ENCODE data around the gene MAGI1.
"Not testable (repeated sequence)": the region's sequence is repeated elsewhere in the genome, so short reads cannot be mapped to it uniquely, and the experiment has no call there.

Gene MAGI1

GRCh38 chr3:66037986-66038369 is 740 bp downstream of the MAGI1 start:
- no peak for DNase-seq

- no peak for DNase-seq
Observed at GRCh38 chr3:66037330-66037985, 1.3 kb downstream of the MAGI1 start.

- DNase-seq: no peak
Observed at GRCh38 chr3:66036586-66037148, 2.1 kb downstream of the MAGI1 start.

GRCh38 chr3:66035763-66036477 is 2.8 kb downstream of the MAGI1 start:
- no peak for DNase-seq

- DNase-seq: no peak
Observed at GRCh38 chr3:66033241-66034138, 5.2 kb downstream of the MAGI1 start.

GRCh38 chr3:66031102-66031698 is 7.5 kb downstream of the MAGI1 start:
- DNase-seq: no peak

- no peak for DNase-seq
Observed at GRCh38 chr3:66029443-66029842, 9.3 kb downstream of the MAGI1 start.

- no peak for DNase-seq
Observed at GRCh38 chr3:66029014-66029413, 9.7 kb downstream of the MAGI1 start.

GRCh38 chr3:66028457-66028856 is 10.3 kb downstream of the MAGI1 start:
- DNase-seq: no peak

- DNase-seq: not testable (repeated sequence)
Observed at GRCh38 chr3:66027099-66027498, 11.6 kb downstream of the MAGI1 start.

- no peak for DNase-seq
Observed at GRCh38 chr3:66023738-66024385, 14.9 kb downstream of the MAGI1 start.

GRCh38 chr3:66023229-66023628 is 15.5 kb downstream of the MAGI1 start:
- DNase-seq: no peak

GRCh38 chr3:66021731-66022131 is 17.0 kb downstream of the MAGI1 start:
- DNase-seq: no peak

GRCh38 chr3:66019896-66020295 is 18.8 kb downstream of the MAGI1 start:
- no peak for DNase-seq

- no peak for DNase-seq
Observed at GRCh38 chr3:66018057-66019033, 20.4 kb downstream of the MAGI1 start.

- peak; percentile 38 for DNase-seq
Observed at GRCh38 chr3:66017591-66017990, 21.1 kb downstream of the MAGI1 start.

GRCh38 chr3:66017084-66017483 is 21.6 kb downstream of the MAGI1 start:
- DNase-seq: no peak

GRCh38 chr3:66015841-66016240 is 22.9 kb downstream of the MAGI1 start:
- no peak for DNase-seq

- no peak for DNase-seq
Observed at GRCh38 chr3:66014651-66015050, 24.1 kb downstream of the MAGI1 start.

- no peak for DNase-seq
Observed at GRCh38 chr3:66014056-66014455, 24.7 kb downstream of the MAGI1 start.

- DNase-seq: no peak
Observed at GRCh38 chr3:66012711-66013110, 26.0 kb downstream of the MAGI1 start.

Measured in NCI-H2029 treated with DMSO at 0.1 percent for 48 hours (cell line).